Measurements from ENCODE around the gene AUTS2.
"Not testable (repeated sequence)": the region's sequence is repeated elsewhere in the genome, so short reads cannot be mapped to it uniquely, and the experiment has no call there.

The AUTS2 gene

DNA sequence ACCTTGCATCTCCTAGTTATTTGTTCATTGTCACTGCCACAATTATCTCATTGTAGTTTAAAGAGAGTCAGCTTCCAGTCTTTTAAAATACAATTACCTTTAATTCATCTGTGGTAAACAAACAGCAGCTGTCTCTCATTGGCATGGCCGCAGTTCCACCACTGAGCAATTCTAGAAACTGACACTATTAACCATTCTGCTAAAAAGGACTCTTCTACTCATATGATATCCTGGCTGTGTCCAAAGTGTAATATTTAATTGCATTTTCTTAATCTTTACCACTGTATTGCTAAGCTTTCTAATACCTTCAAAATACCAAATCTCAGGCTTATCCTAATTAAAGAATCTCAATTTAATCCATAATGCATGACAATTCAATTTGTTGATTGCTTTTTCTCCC lies 639.0 kb downstream of the AUTS2 start:
- no peak for DNase-seq (ENCODE audit: low read depth, low spot score)

DNA sequence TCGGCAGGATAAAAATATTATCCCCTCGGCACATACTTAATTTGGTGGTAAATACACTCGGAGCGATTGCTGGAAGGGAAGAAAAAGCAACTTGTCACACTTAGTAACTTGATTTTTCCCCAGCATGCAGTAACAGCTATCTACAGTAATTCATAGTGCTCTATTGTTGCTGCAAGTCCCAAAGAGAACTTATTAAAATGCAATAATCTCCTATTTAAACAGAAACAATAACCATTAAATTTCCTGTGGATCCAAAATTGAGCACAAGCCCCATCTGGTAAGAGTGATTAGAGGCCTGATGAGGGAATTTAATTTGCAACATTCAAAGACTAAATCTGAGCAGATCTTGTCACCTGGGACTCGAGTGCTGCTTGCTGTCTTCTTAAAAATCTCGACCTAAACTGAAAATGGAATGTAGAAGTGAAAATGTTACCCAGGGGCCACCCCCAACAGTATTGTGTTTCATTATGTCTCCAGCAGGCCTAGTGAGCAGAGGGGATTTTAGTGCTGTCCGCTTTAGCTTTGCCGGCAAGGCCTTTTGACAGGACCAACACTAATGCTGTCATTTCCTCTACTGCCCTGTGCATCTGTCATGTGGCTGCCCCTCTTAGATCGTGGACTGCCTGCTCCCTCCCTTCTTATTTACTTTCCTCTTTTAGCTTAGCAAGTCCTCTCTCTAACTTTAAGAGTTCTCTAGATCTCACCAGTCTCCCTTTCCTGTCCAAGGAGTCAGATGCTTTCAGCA lies 639.7 kb downstream of the AUTS2 start:
- DNase-seq (ENCODE audit: low read depth, low spot score), result no peak

DNA sequence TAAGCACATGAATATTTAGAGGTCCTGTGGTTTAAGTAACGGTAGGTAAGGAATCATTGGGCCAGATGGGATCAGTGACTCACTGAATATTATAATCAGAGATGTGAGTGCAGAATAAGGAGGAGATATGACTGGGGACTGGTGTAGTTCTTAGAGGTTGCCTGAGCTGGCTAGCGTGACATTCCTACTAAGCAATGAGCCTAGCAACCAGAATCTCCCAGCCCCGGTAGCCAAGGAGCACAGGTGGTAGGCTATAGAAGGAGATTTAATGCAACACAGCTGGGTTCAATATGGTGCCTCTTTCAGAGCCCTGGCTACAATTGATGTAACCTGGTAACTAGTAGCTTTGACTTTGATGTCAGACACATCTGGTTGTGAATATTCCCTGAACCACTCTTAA lies 641.6 kb downstream of the AUTS2 start:
- DNase-seq (ENCODE audit: low read depth, low spot score), result no peak

DNA sequence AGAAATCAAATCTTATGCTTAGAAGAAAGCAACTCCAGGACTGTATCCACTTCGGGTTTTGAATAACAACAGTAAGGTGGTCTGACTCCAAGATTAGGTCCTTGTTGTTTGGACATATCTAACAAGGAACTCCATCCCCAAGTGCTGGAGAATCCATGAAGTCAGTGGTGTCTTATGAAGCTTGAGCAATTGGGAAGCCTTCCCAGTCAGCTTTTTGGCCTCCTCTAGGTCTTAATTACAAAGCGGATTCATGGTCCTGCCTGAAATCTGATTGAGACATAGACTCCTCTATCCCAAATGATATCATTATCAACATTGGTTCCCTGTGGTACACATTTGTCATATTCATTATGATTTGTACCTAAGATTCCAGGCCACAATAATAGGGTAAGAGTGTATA lies 642.6 kb downstream of the AUTS2 start:
- no peak for DNase-seq (ENCODE audit: low read depth, low spot score)

DNA sequence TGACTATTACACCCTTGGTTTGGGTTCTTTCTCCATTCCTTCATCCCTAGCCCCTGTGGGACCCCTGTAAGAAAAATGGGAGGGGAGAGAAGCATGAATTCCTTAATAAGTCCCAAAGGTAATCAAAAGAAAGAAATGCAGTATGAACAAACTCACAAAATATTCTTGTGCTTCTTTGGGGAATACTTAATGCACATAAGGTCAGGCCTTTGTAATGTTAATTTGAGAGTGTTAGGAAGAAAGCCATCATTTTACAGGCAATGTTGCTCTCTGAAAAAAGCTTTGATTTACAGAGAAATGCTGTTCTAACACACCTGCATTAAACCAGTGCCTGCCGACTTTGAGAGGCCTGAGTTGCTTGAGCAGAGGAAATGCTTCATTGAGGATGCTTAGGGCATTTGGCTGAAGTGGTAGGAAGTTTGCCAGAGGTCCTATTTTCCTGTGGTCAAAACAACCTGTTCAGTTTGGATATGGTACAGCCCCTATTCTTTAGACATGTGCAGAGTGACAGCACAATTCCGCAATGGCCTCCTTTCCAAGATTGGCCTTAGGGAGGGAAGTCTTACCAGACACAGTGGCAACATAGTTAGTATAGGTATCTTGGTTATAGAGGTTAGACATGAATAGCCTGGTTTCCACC lies 643.4 kb downstream of the AUTS2 start:
- DNase-seq (ENCODE audit: low read depth, low spot score), result no peak

DNA sequence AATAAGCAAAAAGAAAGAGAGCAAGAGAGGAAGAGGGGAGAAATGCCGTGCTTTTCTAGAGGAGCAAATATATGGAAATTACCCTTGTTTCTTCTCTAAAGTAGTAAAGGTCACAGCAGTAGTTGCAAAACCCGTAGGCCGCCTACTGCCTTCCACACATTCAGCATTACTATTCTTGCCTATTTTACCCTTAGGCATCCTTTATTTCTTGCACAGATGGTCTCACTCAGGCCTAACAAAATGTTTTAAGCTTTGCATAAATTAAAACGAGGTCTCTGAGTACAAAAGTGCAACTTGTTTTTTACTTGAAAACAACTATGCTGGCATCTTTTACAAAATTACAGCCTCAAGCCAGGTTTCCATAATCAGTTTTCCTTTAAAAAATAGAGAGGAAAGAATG lies 644.6 kb downstream of the AUTS2 start:
- no peak for DNase-seq (ENCODE audit: low read depth, low spot score)

DNA sequence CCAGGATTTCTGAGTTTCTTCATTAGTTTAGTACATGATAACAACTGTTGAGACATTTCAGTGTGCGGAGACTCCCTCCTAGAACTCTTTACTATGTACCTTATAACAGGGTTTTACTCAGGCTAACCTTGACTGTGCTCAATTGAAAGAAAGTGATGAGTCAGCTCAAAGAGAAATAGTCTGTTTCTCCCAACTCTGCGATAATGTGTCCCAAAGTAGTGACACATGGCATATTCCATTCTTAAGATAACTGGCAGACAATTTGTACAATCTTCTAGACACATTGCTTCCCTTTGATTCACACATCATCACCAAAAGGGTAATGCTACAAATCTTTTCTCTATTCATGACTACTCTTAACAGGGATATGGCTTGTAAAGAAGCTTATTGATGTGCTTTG lies 645.2 kb downstream of the AUTS2 start:
- no peak for DNase-seq (ENCODE audit: low read depth, low spot score)

DNA sequence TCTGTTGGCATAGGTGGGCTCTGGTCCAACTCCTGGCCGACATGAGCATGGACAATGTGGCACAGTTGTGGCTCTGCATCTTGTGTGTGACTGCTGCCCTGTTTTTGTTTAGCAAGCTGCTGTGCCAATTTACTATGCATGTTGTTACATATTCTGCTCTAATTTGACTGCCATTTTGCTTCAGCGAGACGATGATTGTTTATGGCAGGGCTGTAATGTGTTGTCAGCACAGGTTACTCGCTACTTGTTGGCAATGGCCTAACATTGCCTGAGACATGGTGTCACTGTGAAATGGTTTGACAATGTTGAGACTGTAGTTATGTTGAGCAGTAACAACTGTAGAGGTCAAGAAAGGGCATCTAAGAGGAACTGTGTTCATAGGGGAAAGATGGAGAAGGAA lies 659.6 kb downstream of the AUTS2 start:
- DNase-seq (ENCODE audit: low read depth, low spot score), result no peak

DNA sequence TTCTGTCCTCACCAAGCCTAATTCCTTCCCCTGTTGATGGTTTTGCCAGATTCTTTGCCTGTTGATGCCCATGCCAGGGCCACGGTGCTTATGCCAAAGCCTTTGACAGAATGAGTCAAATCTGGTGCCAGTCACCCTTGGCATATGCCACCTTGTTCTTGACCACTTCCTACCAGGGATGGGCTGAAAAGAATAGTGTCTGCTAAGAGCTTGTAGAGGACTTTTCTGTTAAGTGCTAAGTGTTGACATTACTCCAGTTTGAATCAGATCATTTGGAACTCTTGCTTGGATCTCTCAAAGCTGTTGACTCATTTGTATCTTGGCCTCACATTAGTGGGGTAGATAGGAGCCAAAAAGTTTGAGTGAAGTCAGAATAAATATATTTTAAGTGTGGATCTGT lies 661.2 kb downstream of the AUTS2 start:
- DNase-seq (ENCODE audit: low read depth, low spot score), result no peak

DNA sequence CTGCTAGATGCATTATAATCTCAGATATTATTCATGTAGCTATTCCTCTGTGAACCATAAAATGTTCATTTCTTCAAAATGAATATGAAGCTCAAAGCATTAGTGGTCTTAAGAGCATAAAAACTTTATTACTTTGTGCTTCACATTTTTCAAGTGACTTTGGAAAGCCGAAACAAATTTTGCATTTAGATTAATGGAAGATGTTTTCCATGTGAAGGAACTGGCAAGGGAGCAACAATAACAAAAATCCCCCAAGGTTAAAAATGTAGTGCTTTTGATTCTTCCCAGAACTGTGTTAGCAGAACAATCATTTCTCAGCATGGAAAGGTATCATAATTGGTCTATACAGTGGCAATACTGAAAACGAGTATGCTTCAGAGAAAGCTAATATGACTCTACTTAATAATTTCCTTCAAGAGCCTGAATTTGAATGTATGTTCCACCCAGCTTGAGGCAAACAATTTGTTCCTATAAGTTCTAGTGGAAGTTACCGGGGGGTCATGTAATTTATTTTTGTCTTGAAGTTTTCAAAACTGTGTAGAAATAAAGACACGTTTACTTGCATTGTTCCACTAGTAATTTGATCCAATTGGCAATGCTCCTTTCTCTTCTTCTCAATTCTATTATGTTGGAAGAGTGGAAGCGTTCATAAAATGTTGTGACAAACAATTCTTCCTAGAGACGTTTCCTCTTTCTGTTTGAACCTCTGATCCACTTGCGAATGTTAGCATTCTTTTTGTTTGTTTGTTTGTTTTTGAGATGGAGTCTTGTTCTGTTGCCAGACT lies 665.4 kb downstream of the AUTS2 start:
- no peak for DNase-seq (ENCODE audit: low read depth, low spot score)

DNA sequence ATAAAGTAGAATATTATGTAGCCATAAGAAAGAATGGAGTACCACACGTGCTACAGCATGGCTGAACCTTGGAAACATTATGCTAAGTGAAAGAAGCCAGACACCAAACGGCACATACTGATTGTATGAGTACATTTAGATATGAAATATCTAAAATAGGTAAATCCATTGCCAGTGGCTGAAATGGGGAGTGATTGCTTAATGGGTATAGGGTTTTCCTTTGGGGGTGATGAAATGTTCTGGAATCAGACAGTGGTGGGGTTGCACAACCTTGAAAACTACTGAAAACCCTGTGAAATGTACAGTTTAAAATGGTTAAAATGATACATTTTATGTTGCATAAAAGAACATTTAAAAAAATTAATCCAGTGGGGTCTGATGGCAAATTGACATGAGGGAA lies 667.9 kb downstream of the AUTS2 start:
- no peak for DNase-seq (ENCODE audit: low read depth, low spot score)

DNA sequence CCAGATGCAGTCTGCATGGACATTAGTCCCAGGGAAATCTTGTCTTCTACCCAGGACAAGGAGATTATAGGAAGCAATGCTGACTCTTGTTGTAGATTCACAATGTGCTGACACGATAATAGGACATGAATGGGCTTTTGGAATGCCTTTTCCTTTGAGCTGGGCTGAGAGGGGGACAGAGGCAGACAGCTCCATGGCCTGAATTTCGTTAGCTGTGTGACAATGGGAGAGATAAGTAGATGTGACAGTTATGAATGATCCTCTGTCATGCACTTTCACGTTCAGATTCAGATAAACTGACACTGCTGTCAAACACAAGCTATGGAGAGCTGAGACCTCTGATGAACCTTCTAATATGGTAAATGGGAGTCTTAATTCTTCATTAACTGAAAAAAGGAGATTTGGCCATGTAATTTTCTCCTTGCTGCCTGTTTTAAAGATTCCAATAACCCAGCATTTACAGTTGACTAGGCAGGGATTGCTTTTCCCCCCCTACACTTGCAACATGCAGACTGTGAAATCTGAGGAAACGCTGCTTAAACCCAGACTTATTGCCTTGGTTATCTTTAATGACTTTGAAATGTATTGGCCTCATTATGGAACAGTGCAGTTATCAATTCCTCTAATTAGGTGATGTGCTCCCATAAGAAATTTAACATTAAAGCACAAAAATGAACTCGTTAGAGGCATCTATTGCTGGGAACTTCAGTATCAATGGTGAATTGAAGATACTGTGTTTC lies 669.3 kb downstream of the AUTS2 start:
- no peak for DNase-seq (ENCODE audit: low read depth, low spot score)

DNA sequence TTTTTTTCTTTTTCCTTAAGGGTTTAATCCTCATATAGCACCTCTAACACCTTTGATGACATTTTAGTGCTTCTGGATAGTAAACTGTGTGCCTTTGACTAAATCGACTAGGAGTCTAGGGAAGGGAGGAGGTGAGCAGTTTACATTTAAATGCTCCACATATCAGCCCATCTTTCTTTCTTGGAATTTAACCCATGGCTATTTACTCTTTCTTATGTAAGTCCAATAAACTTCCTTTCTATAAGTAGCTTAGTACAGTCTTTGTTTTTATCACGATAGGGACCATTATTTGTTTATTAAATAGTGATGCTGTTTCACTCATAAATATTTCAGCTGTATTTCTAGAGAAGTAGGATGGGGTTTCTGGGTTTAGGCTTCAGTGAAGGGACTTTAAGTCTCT lies 669.9 kb downstream of the AUTS2 start:
- no peak for DNase-seq (ENCODE audit: low read depth, low spot score)

DNA sequence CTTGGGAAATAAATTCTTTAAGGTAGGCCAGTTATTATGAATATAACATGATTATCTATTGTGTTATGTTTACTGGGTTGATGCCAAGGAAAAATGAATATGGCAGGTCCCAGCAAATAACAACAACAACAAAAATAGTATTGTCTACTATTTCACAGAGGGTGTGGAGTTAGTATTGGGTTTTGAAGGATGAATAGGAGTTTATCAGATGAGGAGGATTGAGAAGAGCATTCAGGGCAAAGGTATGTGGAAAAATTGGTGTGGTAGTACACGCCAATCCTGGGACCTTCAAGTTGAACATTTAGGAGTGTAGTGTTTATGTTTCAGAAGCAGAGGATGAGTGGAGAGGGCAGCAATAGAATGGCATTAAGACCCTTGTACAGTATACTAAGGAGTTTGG lies 671.9 kb downstream of the AUTS2 start:
- DNase-seq (ENCODE audit: low read depth, low spot score), result no peak

DNA sequence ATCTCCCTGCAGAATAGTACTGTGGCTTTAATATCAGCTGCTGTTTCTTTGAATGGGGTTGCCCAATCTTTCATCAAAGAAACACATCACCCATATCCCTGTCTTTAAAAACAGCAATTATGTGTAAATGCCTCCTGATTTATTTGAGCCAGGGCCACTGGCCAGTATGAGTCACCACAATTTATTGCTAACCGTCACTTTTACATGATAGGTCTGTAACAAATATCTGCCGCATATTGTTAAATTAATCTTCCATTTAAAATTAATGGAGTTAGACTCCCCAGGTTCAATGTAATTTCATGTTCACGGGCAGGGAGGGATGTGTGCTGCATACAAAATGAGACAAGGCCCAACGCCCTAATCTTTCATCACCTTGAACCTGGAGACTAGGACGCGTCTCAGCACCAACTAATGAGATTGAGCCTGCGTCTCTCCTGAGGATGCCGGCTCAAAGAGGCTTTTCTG lies 673.4 kb downstream of the AUTS2 start:
- DNase-seq (ENCODE audit: low read depth, low spot score), result no peak

DNA sequence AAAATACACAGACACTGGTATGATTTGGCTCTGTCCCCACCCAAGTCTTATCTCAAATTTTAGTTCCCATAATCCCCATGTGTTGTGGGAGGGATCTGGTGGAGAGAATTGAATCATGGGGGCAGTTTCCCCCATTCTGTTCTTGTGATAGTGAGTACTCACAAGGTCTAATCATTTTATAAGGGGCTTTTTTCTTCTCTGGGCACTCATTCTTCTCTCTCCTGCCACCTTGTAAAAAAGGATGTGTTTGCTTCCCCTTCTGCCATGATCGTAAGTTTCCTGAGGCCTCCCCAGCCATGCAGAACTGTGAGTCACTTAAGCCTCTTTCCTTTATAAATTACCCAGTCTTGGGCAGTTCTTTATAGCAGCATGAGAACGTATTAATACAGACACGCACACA lies 677.3 kb downstream of the AUTS2 start:
- DNase-seq (ENCODE audit: low read depth, low spot score), result not testable (repeated sequence)

DNA sequence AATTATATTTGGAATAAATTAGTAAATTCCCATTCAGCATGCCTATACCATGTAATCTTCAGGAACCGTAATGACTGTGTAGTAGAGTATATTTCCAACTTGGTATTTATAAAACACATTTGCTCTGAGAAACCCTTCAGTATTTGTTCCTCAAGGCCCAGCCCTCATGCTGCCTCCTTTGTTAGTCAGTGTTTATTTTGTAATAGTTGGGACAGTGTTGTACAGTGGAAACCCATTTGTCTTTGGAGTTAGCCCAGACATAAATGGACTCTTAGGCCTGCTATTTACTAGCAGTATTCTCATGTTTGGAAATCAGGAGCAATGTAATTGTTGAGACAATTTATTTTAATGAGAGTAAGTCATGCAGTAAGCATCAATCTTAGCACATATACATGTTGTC lies 686.9 kb downstream of the AUTS2 start:
- DNase-seq (ENCODE audit: low read depth, low spot score), result no peak

DNA sequence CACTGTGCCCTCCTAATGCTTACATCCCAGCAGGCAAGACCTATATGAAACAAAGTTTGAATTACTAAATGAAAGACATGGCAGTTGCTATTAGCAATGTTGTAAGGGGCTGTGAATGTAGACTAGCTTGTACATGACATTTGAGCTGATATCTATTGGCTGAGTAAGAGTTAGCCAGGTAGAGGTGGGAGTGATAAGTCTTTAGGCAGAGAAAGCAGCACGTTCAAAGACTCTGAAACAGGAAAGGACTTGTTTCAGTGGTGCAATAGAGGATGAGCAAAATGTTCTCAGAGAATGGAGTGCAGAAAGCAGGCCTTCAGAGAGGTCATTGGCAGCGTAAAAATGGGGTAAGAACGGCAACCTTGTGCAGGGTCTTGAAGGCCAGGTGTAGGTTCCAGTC lies 687.6 kb downstream of the AUTS2 start:
- DNase-seq (ENCODE audit: low read depth, low spot score), result no peak

DNA sequence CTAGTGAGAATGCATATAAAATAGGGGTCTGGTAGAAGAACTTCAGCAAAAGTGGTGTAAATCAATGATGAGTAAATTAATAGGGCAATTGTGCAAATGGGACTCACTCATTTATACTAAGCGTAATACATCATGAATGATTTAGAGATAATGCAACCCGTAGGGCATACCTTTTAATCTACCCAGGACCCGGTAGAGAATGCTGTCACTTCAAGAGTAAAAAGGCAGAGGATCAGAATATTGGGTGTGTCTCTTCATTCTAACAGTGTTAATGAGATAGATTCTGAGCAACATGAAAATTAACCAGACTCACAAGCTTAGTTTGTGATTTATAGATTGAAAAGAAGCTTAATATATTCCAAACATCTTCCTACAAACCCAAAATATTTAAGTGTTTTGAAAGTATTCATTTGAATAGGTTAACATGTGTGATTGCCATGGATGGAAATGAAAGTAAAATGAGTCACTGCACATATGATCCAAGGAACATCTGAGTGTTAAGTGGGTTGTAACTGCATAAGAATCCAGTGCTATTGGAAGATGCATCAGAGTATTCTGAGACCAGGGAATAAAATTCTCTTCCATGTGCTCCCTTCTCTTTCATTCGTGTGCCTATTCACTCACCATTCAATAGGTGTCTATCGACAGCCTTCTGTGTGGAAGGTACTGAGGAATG lies 690.6 kb downstream of the AUTS2 start:
- no peak for DNase-seq (ENCODE audit: low read depth, low spot score)

DNA sequence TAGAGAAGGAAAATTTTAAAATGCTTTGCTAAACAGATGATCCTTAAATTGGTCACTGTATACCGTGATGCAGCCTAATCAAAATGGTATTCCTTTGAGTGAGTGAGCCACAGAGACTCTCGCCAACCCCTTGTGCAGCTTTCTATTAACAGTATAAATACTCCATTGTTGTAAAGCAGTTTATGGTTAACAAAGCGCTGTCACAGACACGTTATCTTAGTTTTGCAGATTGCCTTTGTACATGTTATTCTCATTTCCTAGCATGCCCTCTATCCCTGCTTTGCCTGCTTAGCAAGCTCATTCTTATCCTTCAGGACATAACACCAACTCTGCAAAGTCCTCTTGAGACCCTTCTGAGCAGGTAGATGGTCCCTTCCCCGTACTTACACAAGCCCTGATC lies 694.4 kb downstream of the AUTS2 start:
- DNase-seq (ENCODE audit: low read depth, low spot score), result no peak

DNA sequence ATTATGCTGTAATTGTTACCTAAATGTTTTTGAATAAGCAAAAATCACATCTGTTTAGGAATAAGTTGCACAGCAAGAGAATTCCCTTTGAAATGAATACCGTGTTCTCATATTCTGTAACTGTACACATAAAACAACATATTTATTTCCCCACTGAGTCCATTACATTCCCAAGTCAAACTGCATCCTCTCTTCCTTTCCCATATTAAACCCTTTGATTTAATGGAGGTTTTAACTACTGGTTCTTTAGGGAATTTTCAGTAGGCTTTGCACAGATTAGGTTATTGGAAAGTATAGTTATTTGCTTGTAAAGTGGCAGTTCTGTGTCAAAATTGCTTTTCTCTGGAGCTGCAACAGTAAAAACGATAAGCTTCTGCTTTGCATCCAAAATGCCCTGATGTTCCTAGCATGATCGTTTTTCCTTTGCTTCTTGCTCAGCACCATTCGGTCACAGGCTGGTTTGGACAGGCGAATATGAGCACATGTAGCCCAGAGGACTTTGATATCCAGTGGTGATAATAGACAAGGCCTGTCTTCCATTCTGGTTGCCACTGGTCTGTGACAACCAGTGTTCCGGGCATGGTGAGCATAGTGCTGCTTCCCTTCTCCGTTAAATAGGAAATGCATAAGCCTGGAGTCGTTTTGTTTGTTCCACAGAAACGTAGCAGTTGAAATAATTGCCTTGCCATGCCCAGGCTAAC lies 696.1 kb downstream of the AUTS2 start:
- DNase-seq (ENCODE audit: low read depth, low spot score), result no peak
